SH-SY5Y (cell line): ENCODE measurements around the gene ISG20L2.

ENCODE experiments used
- GATA2 ChIP-seq: IDR thresholded peaks from 2 replicates; pipeline ENCODE4 v1.6.1; 2011; ENCODE audit warnings: mild to moderate bottlenecking, low read depth, low read length
- GATA3 ChIP-seq: IDR thresholded peaks from 2 replicates; pipeline ENCODE4 v1.6.1; 2011; ENCODE audit warnings: low read depth, mild to moderate bottlenecking, low read length, moderate library complexity

DNA sequence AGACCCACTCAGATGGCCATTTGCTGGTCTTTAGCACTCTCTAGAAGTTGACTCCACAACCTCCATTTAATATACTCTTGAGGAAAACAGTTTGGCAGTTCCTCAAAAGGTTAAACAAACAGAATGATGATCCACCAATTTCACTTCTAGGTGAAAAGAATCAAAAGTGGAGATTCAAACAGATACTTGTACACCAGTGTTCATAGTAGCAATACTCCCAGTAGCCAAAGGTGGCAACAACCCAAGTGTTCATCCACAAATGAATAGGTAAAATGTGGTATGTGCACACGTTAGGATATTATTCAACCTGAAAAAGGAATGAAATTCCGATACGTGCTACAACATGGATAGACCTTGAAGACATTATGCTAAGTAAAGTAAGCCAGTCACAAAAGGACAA, 45.0 kb upstream of the ISG20L2 start:
- TF ChIP-seq GATA2 (no peak), GATA3 (no peak)
